ENCODE measurements around the gene DPP4.
"Not testable (repeated sequence)": the region's sequence is repeated elsewhere in the genome, so short reads cannot be mapped to it uniquely, and the experiment has no call there.

Gene DPP4

GRCh38 chr2:161983331-161983651 is 90.7 kb downstream of the DPP4 start:
- no peak for DNase-seq

DNA sequence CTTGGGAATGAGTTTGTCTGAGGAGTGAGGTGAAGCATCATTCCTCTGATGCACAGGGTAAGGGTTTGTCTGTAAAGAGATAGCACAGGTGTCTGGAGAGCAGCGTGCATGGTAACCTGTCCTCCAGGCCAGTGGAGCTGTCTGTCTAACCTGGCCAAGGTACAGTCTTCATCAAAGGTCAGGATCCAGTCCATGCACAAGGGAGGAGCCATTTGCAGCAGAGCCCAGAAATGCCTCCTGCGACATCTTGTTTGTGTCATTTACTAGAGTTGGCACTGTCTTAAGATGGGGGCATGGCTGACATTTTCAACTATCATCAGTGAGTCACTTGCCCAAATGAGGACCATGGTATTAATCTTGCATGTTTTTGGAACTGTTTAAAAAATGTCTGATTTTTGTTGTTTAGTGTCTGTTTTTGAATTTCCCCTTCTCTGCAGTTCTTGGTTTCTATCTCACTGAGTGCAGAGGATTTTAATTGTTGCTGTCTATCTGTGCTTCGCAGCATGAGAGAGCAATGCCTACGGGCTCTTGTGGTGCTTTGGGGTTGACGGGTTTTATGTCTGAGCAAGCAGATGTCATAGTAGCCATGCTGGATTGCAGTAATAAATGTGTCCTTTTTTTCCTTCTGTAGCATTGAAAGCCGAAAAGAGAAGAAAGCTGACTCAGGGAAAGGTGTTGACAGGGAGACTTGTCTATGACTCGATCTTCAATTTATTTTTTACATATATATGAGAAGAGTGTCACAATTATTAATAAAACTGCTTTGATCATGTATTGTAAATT is 91.3 kb downstream of the DPP4 start:
- DNase-seq: no peak

GRCh38 chr2:161981679-161982250 is 92.2 kb downstream of the DPP4 start:
- no peak for DNase-seq

- DNase-seq: no peak
These were observed 93.0 kb downstream of the DPP4 start for GRCh38 chr2:161980976-161981375.

GRCh38 chr2:161979490-161979889 is 94.5 kb downstream of the DPP4 start:
- DNase-seq: no peak

DNA sequence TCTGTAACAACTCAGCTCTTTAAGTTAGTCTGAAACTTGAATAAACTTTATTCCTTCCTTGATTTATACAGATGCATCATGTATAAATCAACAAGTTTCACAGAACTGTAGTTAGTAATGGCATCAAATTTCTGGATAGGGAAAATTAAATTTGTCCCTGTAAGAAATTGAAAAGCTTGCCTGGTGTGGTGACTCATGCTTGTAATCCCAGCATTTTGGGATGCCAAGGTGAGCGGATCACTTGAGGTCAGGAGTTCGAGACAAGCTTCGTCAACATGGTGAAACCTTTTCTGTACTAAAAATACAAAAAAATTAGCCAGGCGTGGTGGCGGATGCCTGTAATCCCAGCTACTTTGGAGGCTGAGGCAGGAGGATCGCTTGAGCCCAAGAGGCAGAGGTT is 96.1 kb downstream of the DPP4 start:
- DNase-seq: not testable (repeated sequence)

DNA sequence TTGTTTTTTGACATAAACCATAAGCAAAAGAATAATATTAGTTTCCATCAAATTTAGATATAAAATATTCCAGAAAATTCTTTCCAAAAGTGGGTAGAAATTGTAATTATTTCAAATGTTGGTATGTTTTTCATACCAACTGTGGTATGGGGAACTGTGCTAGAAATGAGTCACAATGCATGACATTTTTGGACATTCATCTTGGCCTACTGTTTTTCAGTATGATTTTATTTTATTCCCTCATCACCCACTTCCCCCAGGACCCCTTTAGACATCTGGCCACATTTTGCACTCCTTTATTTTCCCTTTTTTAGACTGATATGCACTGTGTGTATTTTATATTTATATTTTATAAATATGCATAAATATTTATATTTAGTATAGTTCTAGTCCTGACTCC is 97.1 kb downstream of the DPP4 start:
- DNase-seq: no peak

- no peak for DNase-seq
These were observed 97.7 kb downstream of the DPP4 start for GRCh38 chr2:161976295-161976694.

GRCh38 chr2:161975813-161976160 is 98.2 kb downstream of the DPP4 start:
- no peak for DNase-seq

- DNase-seq: no peak
These were observed 98.8 kb downstream of the DPP4 start for GRCh38 chr2:161975062-161975812.

DNA sequence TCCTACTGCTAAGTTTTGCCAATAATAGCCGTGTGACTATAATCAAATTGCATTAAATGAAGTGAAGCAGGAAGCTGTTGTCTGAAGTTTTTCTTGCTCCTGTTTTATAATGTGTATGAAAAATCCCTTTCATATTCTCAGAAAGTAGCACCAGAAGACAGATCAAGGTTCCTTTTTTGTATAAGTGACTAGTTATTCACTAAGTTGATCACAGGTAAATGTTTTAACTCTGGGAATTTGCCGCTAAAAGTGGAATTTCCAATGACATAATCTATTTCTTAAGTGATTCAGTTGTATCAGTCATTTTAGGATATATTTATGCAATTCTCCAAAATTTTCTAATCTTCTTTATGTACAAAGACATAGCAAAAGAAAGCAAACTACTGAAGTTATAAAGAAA is 99.6 kb downstream of the DPP4 start:
- no peak for DNase-seq

DNA sequence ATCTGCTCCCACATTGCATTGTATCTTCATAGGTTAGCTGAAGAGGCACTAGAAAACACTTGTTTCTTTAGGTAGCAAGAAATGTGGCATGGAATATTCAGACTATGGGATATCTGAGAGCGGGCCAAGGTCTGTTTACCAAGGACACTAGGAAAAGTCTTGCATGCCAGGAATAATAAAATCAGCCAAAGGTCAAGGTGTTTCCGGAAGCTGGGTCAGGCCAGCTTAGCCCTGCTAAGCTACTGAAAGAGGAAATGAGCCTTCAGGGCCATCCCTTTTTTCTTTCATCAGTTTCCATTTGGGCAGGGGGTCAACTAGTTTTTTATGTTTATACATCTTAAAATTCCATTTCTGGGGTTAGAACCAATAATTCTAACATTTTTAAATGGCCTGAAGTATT is 101.1 kb downstream of the DPP4 start:
- no peak for DNase-seq

DNA sequence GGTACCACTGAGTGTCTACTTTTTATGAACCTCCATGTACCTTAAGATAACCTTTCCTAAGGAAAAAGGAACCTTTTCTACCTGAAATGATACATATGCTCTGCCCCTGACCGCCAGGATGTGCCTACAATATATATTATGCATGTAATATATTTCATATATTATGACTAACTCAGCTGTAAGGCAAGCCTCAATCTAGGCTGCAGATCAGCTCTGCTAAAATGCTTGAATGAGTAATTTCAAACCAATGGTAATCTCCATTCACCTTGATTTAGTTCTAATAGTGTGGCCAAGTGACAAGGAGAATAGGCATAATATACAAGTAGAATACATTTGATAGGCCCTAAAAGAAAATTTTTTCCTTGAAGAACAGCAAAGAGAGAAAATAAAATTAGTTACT is 101.8 kb downstream of the DPP4 start:
- DNase-seq: no peak

DNA sequence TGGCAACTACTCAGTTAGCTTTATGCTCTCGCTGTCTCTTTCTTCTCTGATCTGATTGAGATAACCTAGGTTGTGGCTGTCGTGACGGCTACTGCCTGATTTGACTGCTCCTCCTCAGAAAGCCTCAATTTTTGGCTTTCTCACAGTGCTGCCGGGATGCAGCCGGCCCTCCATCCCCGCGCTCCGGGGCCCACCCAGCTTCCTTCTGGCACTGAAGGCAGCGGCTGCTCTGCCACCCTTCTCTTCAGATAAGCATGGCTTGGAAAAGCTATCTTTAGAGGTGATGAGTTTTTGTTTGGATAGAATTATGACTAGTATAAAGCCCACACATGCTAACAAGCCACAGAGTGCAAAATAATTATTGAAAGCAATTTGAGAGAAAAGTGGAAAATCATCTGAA is 102.5 kb downstream of the DPP4 start:
- no peak for DNase-seq

GRCh38 chr2:161969159-161969558 is 104.9 kb downstream of the DPP4 start:
- no peak for DNase-seq

DNA sequence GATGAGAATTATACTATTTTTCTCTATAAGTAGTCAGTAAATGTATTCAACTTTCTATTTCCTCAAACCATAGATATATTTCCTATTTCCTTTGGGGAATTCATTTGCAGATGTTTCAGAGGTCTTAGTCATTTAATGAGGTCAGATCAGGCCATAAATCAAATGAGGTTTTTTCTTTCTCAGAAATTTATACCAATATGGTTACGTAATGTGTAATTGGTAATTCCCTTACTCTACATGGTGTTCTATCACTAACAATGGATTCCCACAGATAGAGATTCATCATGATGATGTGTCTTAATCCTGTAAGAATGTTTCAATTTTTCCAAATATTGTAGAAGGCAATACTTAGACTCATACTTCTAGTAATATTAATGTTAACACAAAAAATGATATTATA is 108.0 kb downstream of the DPP4 start:
- DNase-seq: no peak

DNA sequence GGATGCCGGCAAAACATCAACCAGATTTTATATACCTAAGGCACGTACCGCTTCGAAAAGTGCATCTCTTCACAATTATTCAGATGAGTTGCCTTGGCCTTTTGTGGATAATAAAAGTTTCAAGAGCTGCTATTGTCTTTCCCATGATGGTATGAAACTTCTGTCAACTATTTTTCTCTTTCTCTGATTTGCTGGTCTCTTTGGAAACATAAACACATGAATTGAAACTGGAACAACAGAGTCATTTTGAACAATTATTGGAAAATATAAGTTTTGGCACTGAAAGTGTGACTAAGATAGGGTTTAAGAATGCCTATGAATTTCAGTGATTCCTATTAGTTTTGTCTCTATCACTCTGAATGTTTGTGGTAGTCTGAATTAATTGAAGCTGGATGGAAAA is 109.9 kb downstream of the DPP4 start:
- DNase-seq: no peak

DNA sequence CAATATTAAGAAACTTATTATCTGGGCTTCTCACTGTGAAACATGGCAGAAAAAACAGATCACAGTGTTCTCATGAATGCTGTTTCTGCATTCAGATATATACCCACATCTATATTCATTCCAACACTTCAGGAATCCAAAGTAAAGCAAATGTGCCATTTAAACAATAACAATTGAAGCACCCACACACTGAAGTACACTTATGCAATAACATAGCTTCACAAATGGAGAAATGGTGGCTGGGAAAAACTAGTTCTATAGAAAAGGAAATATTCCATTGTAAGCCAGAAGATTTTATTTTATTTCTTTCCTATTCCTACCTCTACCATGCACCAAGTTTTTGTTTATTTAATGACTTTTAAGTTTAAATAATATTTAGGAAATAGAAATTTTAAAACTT is 111.9 kb downstream of the DPP4 start:
- DNase-seq: no peak

- DNase-seq: no peak
These were observed 113.0 kb downstream of the DPP4 start for GRCh38 chr2:161961061-161961460.

DNA sequence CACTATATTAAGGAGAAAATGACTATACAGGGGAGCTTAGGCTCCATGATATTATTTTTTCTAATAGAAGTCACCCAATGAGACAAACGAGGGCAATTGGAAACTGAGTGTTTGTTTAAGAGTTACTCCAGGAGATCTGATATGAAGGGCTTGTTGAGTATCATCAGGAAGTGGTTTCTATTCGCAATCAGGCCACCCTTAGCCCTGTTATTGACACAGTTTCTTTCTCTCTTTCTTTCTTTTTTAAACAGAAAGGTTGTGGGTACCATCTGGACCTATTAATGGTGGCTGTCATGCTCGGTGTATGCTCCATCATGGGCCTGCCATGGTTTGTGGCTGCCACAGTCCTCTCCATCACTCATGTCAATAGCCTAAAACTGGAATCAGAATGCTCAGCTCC is 117.3 kb downstream of the DPP4 start:
- no peak for DNase-seq

- DNase-seq: no peak
These were observed 118.8 kb downstream of the DPP4 start for GRCh38 chr2:161955211-161955610.

GRCh38 chr2:161954103-161954502 is 119.9 kb downstream of the DPP4 start:
- DNase-seq: no peak

- not testable (repeated sequence) for DNase-seq
These were observed 120.6 kb downstream of the DPP4 start for GRCh38 chr2:161953367-161953766.

GRCh38 chr2:161952783-161953191 is 121.2 kb downstream of the DPP4 start:
- DNase-seq: no peak

DNA sequence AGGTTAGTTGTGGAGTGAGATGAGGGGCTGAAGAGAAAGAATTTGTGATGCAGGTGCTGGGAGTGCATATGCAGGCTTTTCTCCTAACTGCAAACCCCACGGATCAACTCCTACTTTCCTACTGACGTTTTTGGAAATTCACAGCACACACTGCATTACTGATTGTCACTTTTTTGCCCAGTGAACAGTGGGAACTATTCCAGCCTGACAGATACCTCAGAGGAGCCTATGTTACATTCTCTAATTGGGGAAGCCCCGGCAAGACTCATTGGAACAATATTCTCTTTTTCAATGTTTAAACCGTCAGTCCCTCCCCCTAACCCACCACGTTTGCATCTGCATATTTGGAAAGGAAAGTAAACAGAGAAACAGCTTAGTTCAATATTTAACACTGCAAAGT is 126.2 kb downstream of the DPP4 start:
- DNase-seq: no peak
